ENCODE measurements around the gene MIOX.

Gene MIOX

DNA sequence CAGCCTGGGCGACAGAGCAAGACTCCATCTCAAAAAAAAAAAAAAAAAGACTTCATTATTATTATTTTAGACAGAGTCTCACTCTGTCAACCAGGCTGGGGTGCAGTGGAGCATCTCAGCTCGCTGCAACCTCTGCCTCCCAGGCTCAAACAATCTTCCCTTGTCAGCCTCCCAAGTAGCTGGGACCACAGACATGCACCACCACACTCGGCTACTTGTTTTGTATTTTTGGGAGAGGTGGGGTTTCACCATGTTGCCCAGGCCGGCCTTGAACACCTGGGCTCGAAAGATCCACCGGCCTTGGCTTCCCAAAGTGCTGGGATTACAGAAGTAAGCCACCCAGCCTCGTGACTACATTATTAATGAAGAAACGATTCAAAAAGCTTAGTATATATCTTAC, 48.5 kb downstream of the MIOX start:
- no peak overlapping the region for H3K4me3 ChIP-seq (replicated peaks; ENCODE audit: low read depth, low read length)
- no peak for DNase-seq (ENCODE audit: extremely low read depth, low read depth)
- TF ChIP-seq, protein P1, sequence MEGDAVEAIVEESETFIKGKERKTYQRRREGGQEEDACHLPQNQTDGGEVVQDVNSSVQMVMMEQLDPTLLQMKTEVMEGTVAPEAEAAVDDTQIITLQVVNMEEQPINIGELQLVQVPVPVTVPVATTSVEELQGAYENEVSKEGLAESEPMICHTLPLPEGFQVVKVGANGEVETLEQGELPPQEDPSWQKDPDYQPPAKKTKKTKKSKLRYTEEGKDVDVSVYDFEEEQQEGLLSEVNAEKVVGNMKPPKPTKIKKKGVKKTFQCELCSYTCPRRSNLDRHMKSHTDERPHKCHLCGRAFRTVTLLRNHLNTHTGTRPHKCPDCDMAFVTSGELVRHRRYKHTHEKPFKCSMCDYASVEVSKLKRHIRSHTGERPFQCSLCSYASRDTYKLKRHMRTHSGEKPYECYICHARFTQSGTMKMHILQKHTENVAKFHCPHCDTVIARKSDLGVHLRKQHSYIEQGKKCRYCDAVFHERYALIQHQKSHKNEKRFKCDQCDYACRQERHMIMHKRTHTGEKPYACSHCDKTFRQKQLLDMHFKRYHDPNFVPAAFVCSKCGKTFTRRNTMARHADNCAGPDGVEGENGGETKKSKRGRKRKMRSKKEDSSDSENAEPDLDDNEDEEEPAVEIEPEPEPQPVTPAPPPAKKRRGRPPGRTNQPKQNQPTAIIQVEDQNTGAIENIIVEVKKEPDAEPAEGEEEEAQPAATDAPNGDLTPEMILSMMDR (IDR thresholded peaks at IDR 0.05; ENCODE audit: low read depth, low read length, missing control alignments): no peak

GRCh38 chr22:50536226-50536625, 49.6 kb downstream of the MIOX start:
- TF ChIP-seq, protein P1 (IDR thresholded peaks at IDR 0.05; ENCODE audit: low read depth, low read length, missing control alignments): no peak
- no peak for DNase-seq (ENCODE audit: extremely low read depth, low read depth)
- H3K4me3 ChIP-seq (replicated peaks; ENCODE audit: low read depth, low read length): no peak overlapping the region

- TF ChIP-seq, protein P1 (IDR thresholded peaks at IDR 0.05; ENCODE audit: low read depth, low read length, missing control alignments): no peak
- no peak for DNase-seq (ENCODE audit: extremely low read depth, low read depth)
- no peak overlapping the region for H3K4me3 ChIP-seq (replicated peaks; ENCODE audit: low read depth, low read length)
Measured at GRCh38 chr22:50537765-50538164, 51.1 kb downstream of the MIOX start.

All from HFF-Myc (cell line).